ENCODE measurements around the gene EFCAB11. TPM values are rescaled to one million over a fixed set of nuclear protein-coding genes. Genes with fewer than 3 reads are reported as not detected.

Gene EFCAB11
- total RNA-seq, result 1 to 10 TPM in 8 of 9 donors, under 1 TPM in 1; 0.79 to 4.6 (median 3.3) TPM
- 1 to 10 TPM; 2.0 to 3.3 TPM for polyA plus RNA-seq
- long read RNA-seq, donor 1, partial matches to known transcripts, result 0 of 2 reads
- long read RNA-seq, donor 1, other reads (novel, unspliced or antisense), result 0 of 2 reads
- long read RNA-seq, donor 2, partial matches to known transcripts, result 0 of 4 reads
- long read RNA-seq, donor 2, other reads (novel, unspliced or antisense), result 1 of 4 reads
- long read RNA-seq, donor 3, partial matches to known transcripts, result 0 of 1 reads
- long read RNA-seq, donor 3, other reads (novel, unspliced or antisense), result 0 of 1 reads

- DNase-seq, result peak; percentile 97 to 98 (median 98)
- Histone ChIP-seq H3K4me3 (peak within 1 kb of the TSS; percentile 63 to 98 (median 92)), H3K36me3 (peaks cover 0 to 24% (median 5%) of the 10 kb centered on the region in 9 donors), H3K4me1 (peaks cover 4 to 27% (median 15%) of the 10 kb centered on the region in 12 donors), H3K27me3 (no peaks in the 10 kb centered on the region), H3K27ac (peak within 1 kb of the TSS; percentile 14 to 92 (median 80)), H3K9me3 (no peaks in the 10 kb centered on the region)
- intact Hi-C loops (cut with DNase I), result no loop called here
- peak; percentile 95 to 98 (median 96) for ATAC-seq
- 2 to 3% (median 3%) methylated on average over 31 to 44 of the region's 44 CpGs for WGBS, 4 donors
- TF ChIP-seq POLR2A (IDR thresholded peaks at IDR 0.05), result peak in 1 of 2 donors; percentile 27
- no peak for TF ChIP-seq CTCF (IDR thresholded peaks at IDR 0.05)
Measured at GRCh38 chr14:89954070-89955021, at the start of gene EFCAB11. TSS of gene EFCAB11 (minus strand) at chr14:89954730. CDS start at chr14:89954660, 70 bp downstream.

- no peaks in the 10 kb centered on the region for H3K4me1 ChIP-seq
- TF ChIP-seq POLR2A (IDR thresholded peaks at IDR 0.05) (no peak), CTCF (IDR thresholded peaks at IDR 0.05) (no peak)
Measured at GRCh38 chr14:90003526-90004307, 49.2 kb upstream of the EFCAB11 start.

GRCh38 chr14:90000935-90001334 is 46.4 kb upstream of the EFCAB11 start:
- Histone ChIP-seq H3K27me3 (no peaks in the 10 kb centered on the region), H3K36me3 (peaks cover 0 to 52% (median 18%) of the 10 kb centered on the region in 9 donors), H3K27ac (no peak overlapping the region), H3K9me3 (no peaks in the 10 kb centered on the region), H3K4me1 (no peaks in the 10 kb centered on the region), H3K4me3 (no peak overlapping the region)
- intact Hi-C loops (cut with DNase I), result no loop called here
- no peak for ATAC-seq
- TF ChIP-seq POLR2A (IDR thresholded peaks at IDR 0.05) (no peak), CTCF (IDR thresholded peaks at IDR 0.05) (no peak)
- WGBS, 4 donors, result 93 to 96% (median 94%) methylated on average over 2 of the region's 2 CpGs
- no peak for DNase-seq

More at GRCh38 chr14:90003526-90004307, 49.2 kb upstream of the EFCAB11 start:
- Histone ChIP-seq H3K9me3 (no peaks in the 10 kb centered on the region), H3K27ac (no peak overlapping the region), H3K27me3 (no peaks in the 10 kb centered on the region), H3K4me3 (no peak overlapping the region), H3K36me3 (peaks cover 0 to 42% (median 10%) of the 10 kb centered on the region in 9 donors)
- 88 to 90% (median 89%) methylated on average over 6 of the region's 6 CpGs for WGBS, 4 donors
- ATAC-seq, result no peak
- intact Hi-C loops (cut with DNase I), result no loop called here
- no peak for DNase-seq
